Muscle of leg (tissue), 11 donors: ENCODE data around the gene GPC5. TPM values are rescaled to one million over a fixed set of nuclear protein-coding genes. Genes with fewer than 3 reads are reported as not detected.

Experiments
- DNase-seq: peaks from one replicate; pipeline ENCODE4 v3.0.0; 2013
- H3K27ac ChIP-seq: one replicate; pipeline ENCODE4 v1.5.1; 2013; ENCODE audit warnings: mild to moderate bottlenecking, low read length, control low read depth
- H3K27me3 ChIP-seq: one replicate; pipeline ENCODE4 v1.6.1; 2013; ENCODE audit warnings: low read length; ENCODE audit not compliant: control insufficient read depth, insufficient read depth
- H3K36me3 ChIP-seq: one replicate; pipeline ENCODE4 v1.6.1; 2013; ENCODE audit warnings: low read length; ENCODE audit not compliant: control insufficient read depth, insufficient read depth
- H3K4me1 ChIP-seq: one replicate; pipeline ENCODE4 v1.6.1; 2013; ENCODE audit warnings: low read length; ENCODE audit not compliant: control insufficient read depth, insufficient read depth
- H3K4me3 ChIP-seq: one replicate; pipeline ENCODE4 v1.5.1; 2013; ENCODE audit warnings: low read length, control low read depth
- H3K9me3 ChIP-seq: replicated peaks from 2 replicates; pipeline ENCODE4 v1.6.1; 2013; ENCODE audit warnings: low read depth, low read length; ENCODE audit not compliant: control insufficient read depth
- WGBS: methylation state at CpG from one replicate; pipeline ENCODE4 v1.1.5; 2013; ENCODE audit warnings: missing lambda C conversion rate; ENCODE audit not compliant: insufficient coverage; 5-methylcytosine and 5-hydroxymethylcytosine counted together
- polyA plus RNA-seq, 8 donors: library from polyadenylated mRNA; unstranded; fragments of 120-200 nt; gene quantifications; one replicate each; pipeline versions ENCODE4 v1.2.1 to v1.2.3, GENCODE V29; 2013; ENCODE audit warnings: inconsistent platforms in 1 of 8, low replicate concordance in 1 of 8; ENCODE audit not compliant: insufficient read length in 8 of 8, insufficient read depth in 1 of 8
- total RNA-seq: library from RNA; stranded (reverse); fragments of 120-200 nt; gene quantifications from one replicate; pipeline ENCODE4 v1.2.4, GENCODE V29; 2013

Gene GPC5
- total and polyA plus RNA-seq, 9 donors = 0.15 to 2.1 (median 0.40) TPM

DNA sequence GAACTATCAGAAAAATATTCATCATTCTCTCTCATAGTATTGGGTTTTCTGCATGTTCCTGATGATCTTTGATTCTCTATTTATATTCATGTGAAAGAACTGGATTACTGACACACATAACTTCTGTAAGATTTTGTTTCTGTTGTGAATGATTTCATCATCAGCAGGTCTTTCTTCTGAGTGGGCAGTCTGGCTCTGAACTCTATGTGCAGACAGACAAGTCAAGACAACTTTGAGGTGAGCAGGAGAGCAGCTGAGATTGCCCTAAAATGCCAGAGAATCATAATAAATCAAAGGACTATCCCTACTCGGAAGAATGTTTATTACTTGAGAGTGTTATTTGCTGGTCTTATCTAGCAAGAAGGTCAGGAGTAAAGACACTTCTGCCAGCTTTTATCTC, 1176.1 kb downstream of the GPC5 start:
- DNase-seq = no peak
- no CpG with 5 or more reads among the region's 1 CpG for WGBS
- Histone ChIP-seq H3K27me3 (no peaks in the 10 kb centered on the region), H3K27ac (no peak overlapping the region), H3K9me3 (no peaks in the 10 kb centered on the region), H3K4me3 (no peak overlapping the region), H3K4me1 (no peaks in the 10 kb centered on the region), H3K36me3 (no peaks in the 10 kb centered on the region)

- H3K27me3 ChIP-seq = no peaks in the 10 kb centered on the region
- WGBS = no CpG with 5 or more reads among the region's 2 CpGs
Observed at GRCh38 chr13:92575777-92576176, 1177.4 kb downstream of the GPC5 start.

GRCh38 chr13:92578358-92578757, 1179.9 kb downstream of the GPC5 start:
- no peaks in the 10 kb centered on the region for H3K9me3 ChIP-seq
- H3K27me3 ChIP-seq = no peaks in the 10 kb centered on the region
- no peak overlapping the region for H3K4me3 ChIP-seq
- no peaks in the 10 kb centered on the region for H3K36me3 ChIP-seq
- WGBS = 50% methylated on average over 1 of the region's 6 CpGs
- no peak overlapping the region for H3K27ac ChIP-seq
- no peaks in the 10 kb centered on the region for H3K4me1 ChIP-seq
- DNase-seq = no peak

More at GRCh38 chr13:92575777-92576176, 1177.4 kb downstream of the GPC5 start:
- Histone ChIP-seq H3K4me3 (no peak overlapping the region), H3K4me1 (no peaks in the 10 kb centered on the region), H3K9me3 (no peaks in the 10 kb centered on the region), H3K27ac (no peak overlapping the region), H3K36me3 (no peaks in the 10 kb centered on the region)
- DNase-seq = no peak

GRCh38 chr13:92589955-92590354, 1191.5 kb downstream of the GPC5 start:
- H3K36me3 ChIP-seq = no peaks in the 10 kb centered on the region
- no peak overlapping the region for H3K27ac ChIP-seq
- no peak for DNase-seq
- H3K4me3 ChIP-seq = no peak overlapping the region
- no peaks in the 10 kb centered on the region for H3K4me1 ChIP-seq
- WGBS = 82% methylated on average over 4 of the region's 4 CpGs
- peaks cover 5% of the 10 kb centered on the region for H3K9me3 ChIP-seq
- H3K27me3 ChIP-seq = no peaks in the 10 kb centered on the region

DNA sequence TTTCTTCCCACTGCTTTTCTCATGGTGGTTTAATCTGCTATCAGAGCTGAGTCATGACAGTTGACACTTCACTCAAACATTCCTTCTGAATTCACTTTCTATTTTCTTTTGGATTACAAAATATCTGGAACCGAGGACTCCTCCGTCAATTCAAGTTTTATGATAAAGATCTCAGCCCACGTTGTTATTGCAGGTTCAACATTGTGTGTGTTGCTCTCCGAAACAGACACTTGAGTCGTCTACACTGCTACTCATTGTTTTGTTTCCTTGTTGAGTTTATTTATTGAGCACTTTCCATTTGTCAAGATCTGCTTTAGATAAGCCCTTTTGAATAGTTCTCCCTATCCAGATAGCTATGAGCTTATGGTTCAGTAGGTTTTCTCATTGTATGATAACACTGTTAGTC, 1192.1 kb downstream of the GPC5 start:
- Histone ChIP-seq H3K36me3 (no peaks in the 10 kb centered on the region), H3K27ac (no peak overlapping the region), H3K4me1 (no peaks in the 10 kb centered on the region), H3K27me3 (no peaks in the 10 kb centered on the region), H3K9me3 (peaks cover 3% of the 10 kb centered on the region), H3K4me3 (no peak overlapping the region)
- 100% methylated on average over 1 of the region's 5 CpGs for WGBS
- DNase-seq = no peak

DNA sequence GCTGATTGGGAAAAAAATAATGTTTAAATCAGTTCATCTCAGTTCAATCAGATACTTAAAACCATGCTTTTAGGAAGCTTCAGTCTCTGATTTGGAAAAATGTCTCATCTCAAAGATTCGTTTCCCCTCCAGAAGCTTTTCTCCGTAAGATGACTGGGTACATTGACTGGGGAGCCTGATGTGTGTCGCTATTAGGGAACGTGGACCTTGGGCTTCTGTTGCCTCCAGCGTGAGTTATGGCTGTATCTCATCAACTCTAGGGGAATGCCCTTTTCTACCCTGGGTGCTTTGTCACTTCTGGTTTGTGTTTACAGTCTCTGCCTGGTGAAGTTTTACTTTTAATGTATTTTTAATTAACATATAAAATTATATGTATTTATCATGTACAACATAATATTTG, 1192.7 kb downstream of the GPC5 start:
- Histone ChIP-seq H3K4me1 (no peaks in the 10 kb centered on the region), H3K4me3 (no peak overlapping the region), H3K36me3 (no peaks in the 10 kb centered on the region), H3K9me3 (peaks cover 3% of the 10 kb centered on the region), H3K27me3 (no peaks in the 10 kb centered on the region), H3K27ac (no peak overlapping the region)
- DNase-seq = no peak
- 93% methylated on average over 3 of the region's 5 CpGs for WGBS

GRCh38 chr13:92592757-92593156, 1194.3 kb downstream of the GPC5 start:
- 72% methylated on average over 3 of the region's 7 CpGs for WGBS
- Histone ChIP-seq H3K4me1 (no peaks in the 10 kb centered on the region), H3K9me3 (peaks cover 3% of the 10 kb centered on the region), H3K27me3 (no peaks in the 10 kb centered on the region), H3K27ac (no peak overlapping the region), H3K4me3 (no peak overlapping the region), H3K36me3 (no peaks in the 10 kb centered on the region)
- DNase-seq = no peak

GRCh38 chr13:92602560-92602959, 1204.1 kb downstream of the GPC5 start:
- Histone ChIP-seq H3K9me3 (no peaks in the 10 kb centered on the region), H3K27me3 (no peaks in the 10 kb centered on the region), H3K4me1 (no peaks in the 10 kb centered on the region), H3K36me3 (no peaks in the 10 kb centered on the region), H3K27ac (no peak overlapping the region), H3K4me3 (no peak overlapping the region)
- DNase-seq = no peak
- WGBS = no CpG with 5 or more reads among the region's 1 CpG

GRCh38 chr13:92609376-92609775, 1211.0 kb downstream of the GPC5 start:
- peak; percentile 3 for DNase-seq
- 40% methylated on average over 1 of the region's 2 CpGs for WGBS
- Histone ChIP-seq H3K4me3 (no peak overlapping the region), H3K27me3 (no peaks in the 10 kb centered on the region), H3K4me1 (no peaks in the 10 kb centered on the region), H3K36me3 (no peaks in the 10 kb centered on the region), H3K9me3 (no peaks in the 10 kb centered on the region), H3K27ac (no peak overlapping the region)

DNA sequence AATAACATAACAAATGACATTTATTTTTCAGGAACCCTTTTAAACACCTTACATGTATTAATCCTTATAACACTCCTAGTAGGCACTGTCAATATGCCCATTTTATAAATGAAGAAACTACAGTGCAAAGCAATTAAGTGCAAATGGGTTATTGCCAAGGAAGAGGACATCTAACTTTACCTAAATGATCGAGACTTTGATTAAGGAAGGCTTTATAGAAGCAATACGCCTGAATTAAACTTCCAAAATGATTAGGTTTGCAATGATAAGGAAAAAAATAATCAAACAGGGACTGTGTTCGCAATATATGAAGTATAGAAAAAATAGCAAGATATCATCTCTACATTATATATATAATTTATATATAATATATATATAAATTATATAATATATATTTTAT, 1214.5 kb downstream of the GPC5 start:
- Histone ChIP-seq H3K36me3 (no peaks in the 10 kb centered on the region), H3K27ac (no peak overlapping the region), H3K27me3 (no peaks in the 10 kb centered on the region), H3K4me1 (no peaks in the 10 kb centered on the region), H3K9me3 (no peaks in the 10 kb centered on the region), H3K4me3 (no peak overlapping the region)
- WGBS = no CpG with 5 or more reads among the region's 3 CpGs
- DNase-seq = no peak

DNA sequence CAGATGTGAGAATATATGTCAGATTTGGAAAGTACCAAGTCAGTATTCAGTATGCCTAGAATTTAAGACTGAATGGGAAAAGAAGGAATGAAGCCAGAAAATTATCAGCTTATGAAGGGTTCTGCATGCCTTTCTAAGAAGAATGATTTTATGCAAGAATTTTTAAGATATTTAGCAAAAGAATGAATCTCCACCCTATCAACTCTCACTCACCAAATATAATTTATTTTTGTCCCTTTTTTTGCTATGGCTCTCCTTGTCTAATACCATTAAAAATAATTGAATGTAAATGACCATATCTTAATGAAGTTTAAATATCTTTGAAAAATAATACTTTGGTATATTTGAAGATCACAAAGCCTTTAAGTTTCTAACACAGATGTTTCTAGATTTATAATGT, 1215.5 kb downstream of the GPC5 start:
- no peaks in the 10 kb centered on the region for H3K4me1 ChIP-seq
- DNase-seq = no peak
- H3K9me3 ChIP-seq = no peaks in the 10 kb centered on the region

More for the DNA sequence above, 1215.5 kb downstream of the GPC5 start:
- Histone ChIP-seq H3K4me3 (no peak overlapping the region), H3K27ac (no peak overlapping the region), H3K36me3 (no peaks in the 10 kb centered on the region), H3K27me3 (no peaks in the 10 kb centered on the region)
